Endothelial cell of umbilical vein (primary cell): ENCODE measurements around the gene RXFP3. TPM values are rescaled to one million over a fixed set of nuclear protein-coding genes. Genes with fewer than 3 reads are reported as not detected.

Experiments used
- BruUV-seq: library from RNA; stranded (reverse); fragments of 400-500 nt; replicated peaks from 2 replicates; lab custom pipeline; 2021; lab: Mats Ljungman, UMichigan
- CTCF ChIA-PET: fragments of 300-600, 350-600 bp; sonication (Branson Sonifier 250); formaldehyde crosslinking; loops from one replicate; lab custom pipeline; 2021; ENCODE audit warnings: antibody characterized with exemption, inconsistent platforms; lab: Charles Lee
- POLR2A ChIA-PET: fragments of 300-600, 350-600 bp; sonication (Branson Sonifier 250); formaldehyde crosslinking; loops from one replicate; lab custom pipeline; 2021; ENCODE audit warnings: antibody characterized with exemption, inconsistent platforms; lab: Charles Lee
- DNase-seq: peaks from one replicate; pipeline ENCODE4 v3.0.0-alpha.2; 2011; ENCODE audit warnings: low read depth, low spot score
- FAIRE-seq: peaks from 2 replicates; lab custom pipeline; 2011; peaks lifted over from hg19 to GRCh38; lab: Jason Lieb, UNC
- H2AFZ ChIP-seq: 2 replicates; pipeline ENCODE4 v1.6.0; 2012; ENCODE audit warnings: low read depth, low read length, control low read depth, inconsistent platforms
- H3K27ac ChIP-seq: 2 replicates; pipeline ENCODE4 v1.5.1; 2011; ENCODE audit warnings: low read depth, mild to moderate bottlenecking, control low read depth, low read length, moderate library complexity; ENCODE audit not compliant: insufficient read depth
- H3K27me3 ChIP-seq, 2 experiments: 2 replicates each; pipeline versions ENCODE4 v1.6.0 to v1.6.1; 2011; ENCODE audit warnings: low read length in 2 of 2, mixed read lengths in 1 of 2; ENCODE audit not compliant: control insufficient read depth in 2 of 2, insufficient read depth in 2 of 2
- H3K36me3 ChIP-seq, 2 experiments: 2 replicates in 1 of 2; 3 replicates in 1 of 2; pipeline ENCODE4 v1.5.1; 2011; ENCODE audit warnings: low read length in 2 of 2, mild to moderate bottlenecking in 1 of 2, moderate library complexity in 1 of 2; ENCODE audit not compliant: control insufficient read depth in 2 of 2, insufficient read depth in 2 of 2; ENCODE audit errors: extremely low read depth in 1 of 2
- H3K4me1 ChIP-seq: 3 replicates; pipeline ENCODE4 v1.5.1; 2011; ENCODE audit warnings: mild to moderate bottlenecking, low read length; ENCODE audit not compliant: control insufficient read depth, insufficient read depth; ENCODE audit errors: extremely low read depth
- H3K4me2 ChIP-seq: 2 replicates; pipeline ENCODE4 v1.6.1; 2011; ENCODE audit warnings: low read length, control low read depth, mixed read lengths; ENCODE audit not compliant: insufficient read depth
- H3K4me3 ChIP-seq, 3 experiments: fragments of 200-600 bp in 1 of 3; sonication (generic), shearing (Covaris generic) in 1 of 3; replicated peaks in 1 of 3; 2 replicates each; pipeline ENCODE4 v1.5.1; 2011 to 2016; ENCODE audit warnings: control low read depth in 3 of 3, low read length in 3 of 3, mild to moderate bottlenecking in 2 of 3, inconsistent platforms in 1 of 3, low read depth in 1 of 3, moderate library complexity in 1 of 3; ENCODE audit not compliant: insufficient read depth in 1 of 3
- H3K79me2 ChIP-seq: 2 replicates; pipeline ENCODE4 v1.6.0; 2012; ENCODE audit warnings: low read length, inconsistent platforms; ENCODE audit not compliant: control insufficient read depth, insufficient read depth
- H3K9ac ChIP-seq: replicated peaks from 2 replicates; pipeline ENCODE3; 2011; ENCODE audit warnings: low read length, control low read depth; ENCODE audit not compliant: insufficient read depth; ENCODE audit errors: extremely low read depth
- H3K9me1 ChIP-seq: replicated peaks from 3 replicates; pipeline ENCODE4 v1.6.0; 2011; ENCODE audit warnings: mild to moderate bottlenecking, low read length; ENCODE audit not compliant: control insufficient read depth, insufficient read depth; ENCODE audit errors: extremely low read depth
- H3K9me3 ChIP-seq: replicated peaks from 2 replicates; pipeline ENCODE4 v1.5.1; 2012; ENCODE audit warnings: low read length, inconsistent platforms; ENCODE audit not compliant: control insufficient read depth, insufficient read depth
- H4K20me1 ChIP-seq: replicated peaks from 2 replicates; pipeline ENCODE3; 2011; ENCODE audit warnings: mild to moderate bottlenecking, low read length; ENCODE audit not compliant: control insufficient read depth, insufficient read depth; ENCODE audit errors: extremely low read depth
- CTCF ChIP-seq, 2 donors: IDR thresholded peaks; 1 replicate in 1 of 2; 2 replicates in 1 of 2; pipeline ENCODE4 v1.5.1; 2011; ENCODE audit warnings: low read length in 2 of 2, mild to moderate bottlenecking in 2 of 2, moderate library complexity in 2 of 2, control low read depth in 1 of 2, inconsistent platforms in 1 of 2, low read depth in 1 of 2; ENCODE audit not compliant: insufficient read depth in 1 of 2; ENCODE audit errors: extremely low read depth in 1 of 2
- EZH2 ChIP-seq: IDR thresholded peaks from 2 replicates; pipeline ENCODE4 v1.6.1; 2012; ENCODE audit warnings: borderline replicate concordance, low read depth, mild to moderate bottlenecking, moderate library complexity, low read length, inconsistent platforms; ENCODE audit not compliant: severe bottlenecking
- FOS ChIP-seq: IDR thresholded peaks from 2 replicates; pipeline ENCODE4 v1.6.1; 2011; ENCODE audit warnings: mild to moderate bottlenecking, low read length, moderate library complexity, borderline replicate concordance; ENCODE audit not compliant: insufficient read depth
- GATA2 ChIP-seq: IDR thresholded peaks from 2 replicates; pipeline ENCODE4 v1.7.0; 2011; ENCODE audit warnings: low read depth, mild to moderate bottlenecking, moderate library complexity, mixed read lengths, low read length; ENCODE audit not compliant: insufficient read length, insufficient read depth
- JUN ChIP-seq: IDR thresholded peaks from 2 replicates; pipeline ENCODE4 v1.6.1; 2011; ENCODE audit warnings: borderline replicate concordance, low read depth; ENCODE audit not compliant: insufficient read length, insufficient read depth
- MYC ChIP-seq: IDR thresholded peaks from one replicate; pipeline ENCODE4 v1.6.1; 2011; ENCODE audit warnings: mild to moderate bottlenecking, low read depth, low read length
- POLR2A ChIP-seq: IDR thresholded peaks from 2 replicates; pipeline ENCODE4 v1.6.1; 2012; ENCODE audit warnings: low read depth, mild to moderate bottlenecking, control low read depth, low read length
- POLR2AphosphoS5 ChIP-seq: IDR thresholded peaks from 2 replicates; pipeline ENCODE4 v1.6.1; 2012; ENCODE audit warnings: low read depth, mild to moderate bottlenecking, control low read depth, low read length, moderate library complexity; ENCODE audit not compliant: insufficient read depth
- dilution Hi-C: fragments of 300-500 bp; cut with MboI; formaldehyde crosslinking; loops from one replicate; pipeline ENCODE4 v1.15.0; 2019; ENCODE audit warnings: low sequenced_read_pairs; ENCODE audit not compliant: extremely low pct_ligation_motif_present
- intact Hi-C: fragments of 100-400 bp; cut with micrococcal nuclease; formaldehyde crosslinking; loops from one replicate; pipeline ENCODE4 v1.10.0; 2022
- polyA plus RNA-seq, 4 experiments: library from polyadenylated mRNA; depleted of rRNA in 3 of 4; stranded (reverse) in 3 of 4; unstranded in 1 of 4; fragments of >200 nt; gene quantifications; 2 replicates each; pipeline versions ENCODE4 v1.2.1 to v1.2.3, GENCODE V29; 2011 to 2012; ENCODE audit warnings: missing spikeins in 1 of 4
- total RNA-seq: library from RNA; stranded (reverse); gene quantifications from 2 replicates; pipeline ENCODE4 v1.2.3, GENCODE V29; 2021
- TF ChIP-seq, protein P1 (sequence below): IDR thresholded peaks from 2 replicates; pipeline ENCODE4 v1.6.1; 2011; ENCODE audit not compliant: insufficient read depth, insufficient read length

The RXFP3 gene
- total and polyA plus RNA-seq, 2 donors (not counting 3 experiments of a cell fraction or from before 2014, with no cell fraction given): not detected

- Histone ChIP-seq H3K79me2 (no peaks in the 10 kb centered on the region), H2AFZ (no peak overlapping the region), H3K4me2 (no peak overlapping the region), H3K27ac (no peak overlapping the region), H3K27me3 (peaks cover 42 to 49% of the 10 kb centered on the region in 2 experiments), H3K4me1 (peaks cover 13% of the 10 kb centered on the region), H4K20me1 (no peaks in the 10 kb centered on the region), H3K4me3 (no peak overlapping the region), H3K9me3 (no peaks in the 10 kb centered on the region), H3K9me1 (no peaks in the 10 kb centered on the region), H3K36me3 (no peaks in the 10 kb centered on the region), H3K9ac (no peak overlapping the region)
- BruUV-seq: no TSS peak
- FAIRE-seq (no peak), DNase-seq (no peak)
- intact Hi-C loops (no loop called here), dilution Hi-C loops (no loop called here)
- CTCF ChIA-PET: interaction anchor here (0.6 to 2.5 kb wide), 3 partner anchors 57 to 503 kb away, joined by 3 to 10 read pairs (median 5); no protein-coding TSS in a partner anchor
- POLR2A ChIA-PET: no interaction called here
- TF ChIP-seq, protein P1, sequence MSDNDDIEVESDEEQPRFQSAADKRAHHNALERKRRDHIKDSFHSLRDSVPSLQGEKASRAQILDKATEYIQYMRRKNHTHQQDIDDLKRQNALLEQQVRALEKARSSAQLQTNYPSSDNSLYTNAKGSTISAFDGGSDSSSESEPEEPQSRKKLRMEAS: no peak
- TF ChIP-seq FOS (no peak), EZH2 (no peak), POLR2AphosphoS5 (no peak), MYC (no peak), CTCF (IDR thresholded peaks at IDR 0.05; ENCODE audit: extremely low read depth in 1 of 2, insufficient read depth in 1 of 2, low read depth in 1 of 2, low read length in 2 of 2) (no peak), JUN (no peak), POLR2A (no peak), GATA2 (no peak)
Measured at GRCh38 chr5:33938881-33939280, 2.7 kb downstream of the RXFP3 start.
